SK-N-MC (cell line): ENCODE measurements around the gene UTP15.

Experiments
- EZH2 ChIP-seq: fragments of 200-600 bp; sonication (generic); IDR thresholded peaks from one replicate; pipeline ENCODE4 v1.6.1; 2017; ENCODE audit warnings: antibody characterized with exemption
- POLR2AphosphoS5 ChIP-seq: IDR thresholded peaks from 2 replicates; pipeline ENCODE4 v1.6.1; 2012; ENCODE audit warnings: mild to moderate bottlenecking, low read depth, low read length, borderline replicate concordance

DNA sequence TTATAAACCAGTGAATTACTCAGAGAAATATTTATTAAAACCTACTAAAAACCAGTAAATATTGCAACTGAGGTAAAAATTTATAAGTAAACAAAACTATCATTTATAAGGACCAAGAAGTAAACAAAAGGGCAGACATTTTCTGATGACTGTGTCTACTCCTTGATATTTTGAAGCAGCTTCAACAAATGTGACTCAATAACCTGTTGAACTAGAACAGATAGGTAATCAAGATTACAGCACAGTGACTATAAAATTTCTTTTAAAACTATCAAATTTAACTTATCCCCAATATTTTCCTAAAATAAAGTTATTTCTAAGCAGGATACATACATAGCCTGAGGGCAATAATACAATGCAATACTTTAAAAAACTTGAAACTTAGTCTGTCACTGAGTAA is 12.9 kb upstream of the UTP15 start:
- TF ChIP-seq POLR2AphosphoS5 (no peak), EZH2 (no peak)
